Osteocyte (in vitro differentiated cells): ENCODE data around the gene SS18. TPM values are rescaled to one million over a fixed set of nuclear protein-coding genes. Genes with fewer than 3 reads are reported as not detected.
A peak's percentile ranks its signal among the peaks of the same experiment; 100 is the strongest.

Experiments used
- DNase-seq: peaks from one replicate; pipeline ENCODE4 v3.0.0; 2021; ENCODE audit warnings: mixed read lengths; ENCODE audit not compliant: unreplicated experiment; ENCODE audit errors: extremely low spot score
- H3K27ac Mint-ChIP-seq: one replicate; pipeline ENCODE4 v1.8.0; 2021; ENCODE audit warnings: mild to moderate bottlenecking, mixed read lengths; ENCODE audit not compliant: unreplicated experiment
- H3K27me3 Mint-ChIP-seq: one replicate; pipeline ENCODE4 v1.8.0; 2021; ENCODE audit warnings: mixed read lengths; ENCODE audit not compliant: unreplicated experiment
- H3K36me3 Mint-ChIP-seq: one replicate; pipeline ENCODE4 v1.8.0; 2021; ENCODE audit warnings: mixed read lengths; ENCODE audit not compliant: unreplicated experiment
- H3K4me1 Mint-ChIP-seq: one replicate; pipeline ENCODE4 v1.8.0; 2021; ENCODE audit warnings: mixed read lengths; ENCODE audit not compliant: unreplicated experiment
- H3K4me3 Mint-ChIP-seq: one replicate; pipeline ENCODE4 v1.8.0; 2021; ENCODE audit warnings: mild to moderate bottlenecking, moderate library complexity, mixed read lengths; ENCODE audit not compliant: unreplicated experiment
- H3K9me3 Mint-ChIP-seq: one replicate; pipeline ENCODE4 v1.8.0; 2021; ENCODE audit warnings: mixed read lengths; ENCODE audit not compliant: unreplicated experiment
- CTCF ChIP-seq: fragments of 200-600 bp; sonication (generic); IDR thresholded peaks from 2 replicates; pipeline ENCODE4 v1.5.0; 2021; ENCODE audit warnings: antibody characterized with exemption, mild to moderate bottlenecking, moderate library complexity
- total RNA-seq: library from RNA; stranded (reverse); gene quantifications from 2 replicates; pipeline ENCODE4 v1.2.1, GENCODE V29; 2021

The SS18 gene
- total RNA-seq, 1 donor from 2014 or later = 98.7 TPM

GRCh38 chr18:26073758-26074157 lies 16.7 kb downstream of the SS18 start:
- Mint-ChIP-seq H3K36me3 (peaks cover 59% of the 10 kb centered on the region), H3K4me3 (no peak overlapping the region), H3K9me3 (peaks cover 13% of the 10 kb centered on the region), H3K4me1 (peaks cover 32% of the 10 kb centered on the region), H3K27ac (peak overlapping the region; percentile 53), H3K27me3 (no peaks in the 10 kb centered on the region)
- no peak for DNase-seq
- no peak for TF ChIP-seq CTCF

- no peak overlapping the region for H3K27ac Mint-ChIP-seq
- H3K27me3 Mint-ChIP-seq = no peaks in the 10 kb centered on the region
- no peak for TF ChIP-seq CTCF
- H3K9me3 Mint-ChIP-seq = peaks cover 13% of the 10 kb centered on the region
- DNase-seq = no peak
- no peak overlapping the region for H3K4me3 Mint-ChIP-seq
- peaks cover 32% of the 10 kb centered on the region for H3K4me1 Mint-ChIP-seq
- H3K36me3 Mint-ChIP-seq = peaks cover 60% of the 10 kb centered on the region
Observed at GRCh38 chr18:26071725-26072124, 18.7 kb downstream of the SS18 start.

GRCh38 chr18:26071020-26071419 lies 19.4 kb downstream of the SS18 start:
- no peak overlapping the region for H3K4me3 Mint-ChIP-seq
- H3K9me3 Mint-ChIP-seq = peaks cover 13% of the 10 kb centered on the region
- no peak overlapping the region for H3K27ac Mint-ChIP-seq
- DNase-seq = no peak
- TF ChIP-seq CTCF = no peak
- peaks cover 28% of the 10 kb centered on the region for H3K4me1 Mint-ChIP-seq
- H3K36me3 Mint-ChIP-seq = peaks cover 60% of the 10 kb centered on the region
- no peaks in the 10 kb centered on the region for H3K27me3 Mint-ChIP-seq

GRCh38 chr18:26059357-26059756 lies 31.1 kb downstream of the SS18 start:
- no peak overlapping the region for H3K27ac Mint-ChIP-seq
- H3K36me3 Mint-ChIP-seq = peaks cover 39% of the 10 kb centered on the region
- no peaks in the 10 kb centered on the region for H3K9me3 Mint-ChIP-seq
- no peak for DNase-seq
- H3K4me1 Mint-ChIP-seq = peaks cover 14% of the 10 kb centered on the region
- H3K27me3 Mint-ChIP-seq = no peaks in the 10 kb centered on the region
- H3K4me3 Mint-ChIP-seq = no peak overlapping the region
- TF ChIP-seq CTCF = no peak

- no peak for TF ChIP-seq CTCF
- H3K4me3 Mint-ChIP-seq = no peak overlapping the region
- no peak for DNase-seq
- H3K4me1 Mint-ChIP-seq = peaks cover 14% of the 10 kb centered on the region
- peaks cover 43% of the 10 kb centered on the region for H3K36me3 Mint-ChIP-seq
- H3K27me3 Mint-ChIP-seq = no peaks in the 10 kb centered on the region
- H3K9me3 Mint-ChIP-seq = no peaks in the 10 kb centered on the region
- H3K27ac Mint-ChIP-seq = peak overlapping the region; percentile 44
Observed at GRCh38 chr18:26057344-26057773, 33.1 kb downstream of the SS18 start.
